IPS DF 6.9 (cell line): ENCODE measurements around the gene PC.
"Not testable (repeated sequence)": the region's sequence is repeated elsewhere in the genome, so short reads cannot be mapped to it uniquely, and the experiment has no call there.

ENCODE experiments used
- DNase-seq: peaks from one replicate; pipeline ENCODE4 v3.0.0-alpha.2; 2013; ENCODE audit warnings: low read depth, low spot score
- H3K27ac ChIP-seq: one replicate; pipeline ENCODE4 v1.5.1; 2013; ENCODE audit warnings: low read length, control low read depth
- H3K27me3 ChIP-seq: 2 replicates; pipeline ENCODE4 v1.6.1; 2013; ENCODE audit warnings: mild to moderate bottlenecking, low read length; ENCODE audit not compliant: control insufficient read depth, insufficient read depth
- H3K36me3 ChIP-seq: 2 replicates; pipeline ENCODE4 v1.6.1; 2013; ENCODE audit warnings: low read length; ENCODE audit not compliant: control insufficient read depth, insufficient read depth
- H3K4me1 ChIP-seq: 2 replicates; pipeline ENCODE4 v1.6.1; 2013; ENCODE audit warnings: low read length; ENCODE audit not compliant: control insufficient read depth, insufficient read depth
- H3K4me3 ChIP-seq: 2 replicates; pipeline ENCODE4 v1.5.1; 2013; ENCODE audit warnings: mild to moderate bottlenecking, low read length
- H3K9me3 ChIP-seq: 2 replicates; pipeline ENCODE4 v1.6.1; 2013; ENCODE audit warnings: low read length, inconsistent platforms; ENCODE audit not compliant: control insufficient read depth, insufficient read depth
- WGBS: extraction: QIAGEN DNeasy Blood & Tissue Kit; methylation state at CpG from one replicate; pipeline ENCODE4 v1.1.7; 2013; ENCODE audit warnings: mixed read lengths, missing lambda C conversion rate; ENCODE audit not compliant: insufficient read length, insufficient coverage; 5-methylcytosine and 5-hydroxymethylcytosine counted together

PC gene

GRCh38 chr11:66970371-66970806 is 12.2 kb upstream of the PC start:
- WGBS: no CpG with 5 or more reads among the region's 4 CpGs

GRCh38 chr11:66969584-66970225 is 11.5 kb upstream of the PC start:
- WGBS: no CpG with 5 or more reads among the region's 6 CpGs
- no peaks in the 10 kb centered on the region for H3K36me3 ChIP-seq
- no peak overlapping the region for H3K27ac ChIP-seq
- no peaks in the 10 kb centered on the region for H3K9me3 ChIP-seq
- H3K27me3 ChIP-seq: no peaks in the 10 kb centered on the region
- no peaks in the 10 kb centered on the region for H3K4me1 ChIP-seq
- no peak for DNase-seq
- H3K4me3 ChIP-seq: no peak overlapping the region

More at GRCh38 chr11:66970371-66970806, 12.2 kb upstream of the PC start:
- H3K27ac ChIP-seq: no peak overlapping the region
- H3K9me3 ChIP-seq: no peaks in the 10 kb centered on the region
- H3K27me3 ChIP-seq: no peaks in the 10 kb centered on the region
- H3K36me3 ChIP-seq: no peaks in the 10 kb centered on the region
- no peak overlapping the region for H3K4me3 ChIP-seq
- peaks cover 1% of the 10 kb centered on the region; the same call in 1 of the 2 replicates for H3K4me1 ChIP-seq
- no peak for DNase-seq

GRCh38 chr11:66967670-66968425 is 9.7 kb upstream of the PC start:
- WGBS: no CpG with 5 or more reads among the region's 5 CpGs
- H3K36me3 ChIP-seq: no peaks in the 10 kb centered on the region
- no peaks in the 10 kb centered on the region for H3K27me3 ChIP-seq
- no peak overlapping the region for H3K4me3 ChIP-seq
- H3K27ac ChIP-seq: no peak overlapping the region
- no peaks in the 10 kb centered on the region for H3K4me1 ChIP-seq
- DNase-seq: no peak
- no peaks in the 10 kb centered on the region for H3K9me3 ChIP-seq

GRCh38 chr11:66966351-66966750 is 8.2 kb upstream of the PC start:
- WGBS: no CpG with 5 or more reads among the region's 5 CpGs
- Histone ChIP-seq H3K27ac (no peak overlapping the region), H3K4me3 (no peak overlapping the region), H3K4me1 (no peaks in the 10 kb centered on the region), H3K27me3 (no peaks in the 10 kb centered on the region), H3K9me3 (no peaks in the 10 kb centered on the region), H3K36me3 (no peaks in the 10 kb centered on the region)
- DNase-seq: no peak

- H3K36me3 ChIP-seq: no peaks in the 10 kb centered on the region
- no peaks in the 10 kb centered on the region for H3K27me3 ChIP-seq
- no peaks in the 10 kb centered on the region for H3K4me1 ChIP-seq
- H3K4me3 ChIP-seq: no peak overlapping the region
- WGBS: no CpG with 5 or more reads among the region's 3 CpGs
- no peak for DNase-seq
- no peaks in the 10 kb centered on the region for H3K9me3 ChIP-seq
- H3K27ac ChIP-seq: no peak overlapping the region
These were observed 6.3 kb upstream of the PC start for GRCh38 chr11:66964495-66964894.

DNA sequence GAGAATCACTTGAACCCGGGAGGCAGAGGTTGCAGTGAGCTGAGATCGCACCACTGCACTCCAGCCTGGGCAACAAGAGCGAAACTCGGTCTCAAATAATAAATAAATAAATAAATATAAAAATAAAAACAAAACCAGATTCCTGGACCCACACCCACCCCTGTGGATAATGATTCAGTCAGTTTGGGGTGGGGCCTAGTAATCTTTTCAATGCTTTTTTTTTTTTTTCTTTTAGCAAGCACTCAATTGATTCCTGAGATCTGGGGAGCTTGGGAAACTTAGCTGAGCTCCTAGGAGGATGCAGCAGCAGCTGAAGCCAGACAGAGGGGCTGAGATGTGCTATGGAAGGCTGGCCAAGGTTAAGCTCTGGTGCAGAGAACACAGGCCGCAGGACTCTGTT is 4.6 kb upstream of the PC start:
- Histone ChIP-seq H3K27ac (no peak overlapping the region), H3K9me3 (no peaks in the 10 kb centered on the region), H3K36me3 (no peaks in the 10 kb centered on the region), H3K27me3 (no peaks in the 10 kb centered on the region), H3K4me3 (no peak overlapping the region), H3K4me1 (no peaks in the 10 kb centered on the region; the same call in 1 of the 2 replicates)
- WGBS: no CpG with 5 or more reads among the region's 5 CpGs
- no peak for DNase-seq

DNA sequence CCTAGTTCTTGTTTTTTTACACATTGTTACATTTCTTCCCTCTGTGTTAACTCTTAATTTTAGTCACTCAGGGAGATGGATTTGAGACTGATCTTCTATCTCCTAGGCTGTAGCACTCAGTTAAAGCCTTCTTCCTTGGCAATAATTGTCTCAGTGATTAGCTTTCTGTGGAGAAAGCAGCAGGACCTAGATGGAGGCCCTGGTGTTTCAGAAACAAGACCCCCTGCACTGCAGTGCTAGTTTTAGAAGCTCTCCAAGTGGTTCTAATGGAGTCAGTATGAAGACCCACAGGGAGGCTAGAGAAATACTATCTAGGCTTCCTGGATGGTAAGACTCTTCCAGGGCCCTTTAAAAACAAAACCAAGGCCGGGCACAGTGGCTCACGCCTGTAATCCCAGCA is 4.1 kb upstream of the PC start:
- no CpG with 5 or more reads among the region's 2 CpGs for WGBS
- Histone ChIP-seq H3K9me3 (no peaks in the 10 kb centered on the region), H3K27ac (no peak overlapping the region), H3K4me3 (no peak overlapping the region), H3K36me3 (no peaks in the 10 kb centered on the region), H3K4me1 (no peaks in the 10 kb centered on the region; the same call in 1 of the 2 replicates), H3K27me3 (no peaks in the 10 kb centered on the region)
- DNase-seq: no peak

GRCh38 chr11:66961691-66962213 is 3.6 kb upstream of the PC start:
- H3K36me3 ChIP-seq, H3K4me3 ChIP-seq, DNase-seq, H3K27me3 ChIP-seq, H3K9me3 ChIP-seq, H3K27ac ChIP-seq, H3K4me1 ChIP-seq: not testable (repeated sequence)
- no CpG with 5 or more reads among the region's 5 CpGs for WGBS

DNA sequence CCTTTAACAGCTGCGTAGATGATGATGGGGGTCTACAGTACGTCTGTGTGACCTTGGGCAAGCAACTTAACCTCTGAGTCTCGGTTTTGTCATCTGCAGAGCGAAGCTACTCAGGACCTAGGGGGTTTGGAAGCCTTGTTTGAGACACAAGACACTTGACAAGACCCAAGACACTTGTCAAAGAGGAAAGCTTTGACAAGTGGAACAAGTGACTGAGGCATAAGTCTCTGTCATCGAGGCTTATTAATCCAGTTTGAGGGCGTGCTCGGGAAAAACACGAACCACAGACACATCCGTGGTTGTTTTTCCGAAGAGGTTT is 732 bp upstream of the PC start:
- Histone ChIP-seq H3K36me3 (no peaks in the 10 kb centered on the region), H3K4me3 (peak overlapping the region; percentile 13; the same call in 1 of the 2 replicates), H3K9me3 (no peaks in the 10 kb centered on the region), H3K4me1 (peaks cover 2% of the 10 kb centered on the region; the same call in 1 of the 2 replicates), H3K27me3 (no peaks in the 10 kb centered on the region), H3K27ac (no peak overlapping the region)
- WGBS: no CpG with 5 or more reads among the region's 10 CpGs
- no peak for DNase-seq

GRCh38 chr11:66957971-66958231 is 282 bp downstream of the PC start:
- no CpG with 5 or more reads among the region's 40 CpGs for WGBS
- no peak for DNase-seq
- Histone ChIP-seq H3K27me3 (no peaks in the 10 kb centered on the region), H3K27ac (no peak overlapping the region), H3K9me3 (no peaks in the 10 kb centered on the region), H3K36me3 (no peaks in the 10 kb centered on the region), H3K4me3 (peak overlapping the region; percentile 97; the same call in 1 of the 2 replicates), H3K4me1 (peaks cover 2% of the 10 kb centered on the region; the same call in 1 of the 2 replicates)
